Hepatocyte (in vitro differentiated cells): ENCODE results near the gene SEC16B. TPM values are rescaled to one million over a fixed set of nuclear protein-coding genes. Genes with fewer than 3 reads are reported as not detected.

Experiments
- DNase-seq: peaks from one replicate; pipeline ENCODE4 v3.0.0-alpha.2; 2016; ENCODE audit warnings: low spot score
- H2AFZ ChIP-seq: fragments of 200-600 bp; sonication (generic); 2 replicates; pipeline ENCODE4 v1.6.0; 2016; ENCODE audit warnings: antibody characterized with exemption, mild to moderate bottlenecking
- H3K27ac ChIP-seq: fragments of 200-600 bp; sonication (generic); 2 replicates; pipeline ENCODE4 v1.5.1; 2016; ENCODE audit warnings: mild to moderate bottlenecking
- H3K27me3 ChIP-seq: fragments of 200-600 bp; sonication (generic); 2 replicates; pipeline ENCODE4 v1.6.1; 2016
- H3K36me3 ChIP-seq: fragments of 200-600 bp; sonication (generic); replicated peaks from 2 replicates; pipeline ENCODE4 v1.5.1; 2016; ENCODE audit warnings: low read depth; ENCODE audit not compliant: insufficient read depth
- H3K4me1 ChIP-seq: fragments of 200-600 bp; sonication (generic); 2 replicates; pipeline ENCODE4 v1.5.1; 2016; ENCODE audit warnings: mild to moderate bottlenecking, moderate library complexity; ENCODE audit not compliant: insufficient read depth
- H3K4me2 ChIP-seq: fragments of 200-600 bp; sonication (generic); 2 replicates; pipeline ENCODE4 v1.6.0; 2016
- H3K4me3 ChIP-seq: fragments of 200-600 bp; sonication (generic); 2 replicates; pipeline ENCODE4 v1.5.1; 2016; ENCODE audit warnings: mild to moderate bottlenecking
- H3K79me2 ChIP-seq: fragments of 200-600 bp; sonication (generic); 2 replicates; pipeline ENCODE4 v1.6.0; 2017; ENCODE audit warnings: mild to moderate bottlenecking
- H3K9me2 ChIP-seq: fragments of 200-600 bp; sonication (generic); replicated peaks from 2 replicates; pipeline ENCODE4 v1.6.0; 2017; ENCODE audit warnings: mild to moderate bottlenecking; ENCODE audit not compliant: insufficient read depth
- H3K9me3 ChIP-seq: fragments of 200-600 bp; sonication (generic); 2 replicates; pipeline ENCODE4 v1.5.1; 2016; ENCODE audit warnings: low read depth, mild to moderate bottlenecking
- H4K20me1 ChIP-seq: fragments of 200-600 bp; sonication (generic); 2 replicates; pipeline ENCODE4 v1.6.0; 2016; ENCODE audit warnings: mild to moderate bottlenecking; ENCODE audit not compliant: insufficient read depth, poor library complexity, severe bottlenecking
- CTCF ChIP-seq: fragments of 200-600 bp; sonication (generic); IDR thresholded peaks from 2 replicates; pipeline ENCODE4 v1.5.1; 2016; ENCODE audit warnings: antibody characterized with exemption, mild to moderate bottlenecking; ENCODE audit not compliant: poor library complexity
- EZH2 ChIP-seq: fragments of 200-600 bp; sonication (generic); IDR thresholded peaks from 2 replicates; pipeline ENCODE4 v1.6.1; 2016; ENCODE audit warnings: antibody characterized with exemption, mild to moderate bottlenecking, borderline replicate concordance
- EZH2phosphoT487 ChIP-seq: fragments of 200-600 bp; sonication (generic); IDR thresholded peaks from one replicate; pipeline ENCODE4 v1.6.1; 2018; ENCODE audit warnings: antibody characterized with exemption, mild to moderate bottlenecking, low read depth, moderate library complexity; ENCODE audit not compliant: unreplicated experiment, severe bottlenecking
- WGBS: methylation state at CpG from one replicate; pipeline ENCODE4 v1.1.6; 2016; ENCODE audit warnings: low lambda C conversion rate; ENCODE audit errors: missing lambda C conversion rate; 5-methylcytosine and 5-hydroxymethylcytosine counted together
- polyA plus RNA-seq: library from polyadenylated mRNA; unstranded; fragments of >200 nt; fragmentation: Nextera tagmentation; extraction: Ambion mirVana; gene quantifications from 2 replicates; pipeline ENCODE4 v1.2.1, GENCODE V29; 2016
- total RNA-seq: library from RNA; depleted of rRNA; stranded (reverse); fragments of >200 nt; gene quantifications from 2 replicates; pipeline ENCODE4 v1.2.3, GENCODE V29; 2014

SEC16B gene
- total and polyA plus RNA-seq, 2 experiments from 2014 or later = 8.4 to 9.1 TPM

DNA sequence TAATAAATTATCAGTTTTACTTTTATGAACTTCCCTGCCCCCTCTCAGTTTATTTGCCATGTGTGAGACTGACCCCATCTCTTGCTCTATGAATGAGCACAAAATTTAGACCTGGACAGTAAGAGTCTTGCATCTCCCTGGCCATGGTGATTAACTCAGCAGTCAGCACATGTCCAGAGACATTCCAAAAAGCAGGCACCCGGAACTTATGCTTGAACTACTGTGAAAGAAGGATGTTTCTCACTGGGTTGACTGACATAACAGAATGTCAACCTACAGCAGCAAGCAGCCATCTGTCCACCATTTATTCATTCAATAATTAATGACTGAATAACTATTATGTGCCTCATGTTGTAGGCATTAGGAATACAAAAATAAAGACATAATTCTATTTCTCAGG lies 11.3 kb upstream of the SEC16B start:
- H3K9me3 ChIP-seq = no peaks in the 10 kb centered on the region
- no peak overlapping the region for H3K4me3 ChIP-seq
- no peaks in the 10 kb centered on the region for H3K9me2 ChIP-seq
- no peaks in the 10 kb centered on the region for H3K36me3 ChIP-seq
- H4K20me1 ChIP-seq = no peaks in the 10 kb centered on the region
- 82% methylated on average over 1 of the region's 1 CpG for WGBS
- H3K79me2 ChIP-seq = no peaks in the 10 kb centered on the region
- no peak overlapping the region for H2AFZ ChIP-seq
- no peak for TF ChIP-seq EZH2phosphoT487
- TF ChIP-seq EZH2 = no peak
- no peak for TF ChIP-seq CTCF
- no peak for DNase-seq
- no peak overlapping the region for H3K27ac ChIP-seq
- H3K4me2 ChIP-seq = no peak overlapping the region
- no peaks in the 10 kb centered on the region for H3K4me1 ChIP-seq
- H3K27me3 ChIP-seq = no peaks in the 10 kb centered on the region

DNA sequence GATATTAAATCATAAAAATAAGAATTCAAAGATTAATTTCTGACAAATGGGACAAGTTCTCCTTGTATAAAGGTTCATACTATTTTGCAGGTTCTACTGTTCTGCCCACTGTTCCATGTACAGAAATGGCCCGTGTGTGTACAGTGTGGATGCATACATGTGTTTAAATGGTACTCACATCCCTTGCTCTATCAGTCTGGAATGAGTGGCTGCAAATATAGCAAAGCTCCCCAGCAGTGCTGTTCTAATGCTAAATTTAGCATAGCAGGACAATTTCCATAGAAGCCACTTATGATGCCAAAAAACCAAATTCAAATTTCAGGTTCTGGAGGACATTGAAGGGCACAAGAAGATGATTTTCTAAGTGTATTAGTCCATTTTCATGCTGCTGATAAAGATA lies 9.4 kb upstream of the SEC16B start:
- H3K36me3 ChIP-seq = no peaks in the 10 kb centered on the region
- no peak overlapping the region for H2AFZ ChIP-seq
- WGBS = 95% methylated on average over 1 of the region's 1 CpG
- DNase-seq = no peak
- H3K27ac ChIP-seq = no peak overlapping the region
- H3K4me2 ChIP-seq = no peak overlapping the region
- no peaks in the 10 kb centered on the region for H4K20me1 ChIP-seq
- no peaks in the 10 kb centered on the region for H3K9me2 ChIP-seq
- no peaks in the 10 kb centered on the region for H3K4me1 ChIP-seq
- no peaks in the 10 kb centered on the region for H3K79me2 ChIP-seq
- TF ChIP-seq EZH2phosphoT487 (no peak), EZH2 (no peak), CTCF (no peak)
- no peaks in the 10 kb centered on the region for H3K9me3 ChIP-seq
- no peak overlapping the region for H3K4me3 ChIP-seq
- H3K27me3 ChIP-seq = no peaks in the 10 kb centered on the region

- Histone ChIP-seq H3K4me2 (no peak overlapping the region), H4K20me1 (no peaks in the 10 kb centered on the region), H3K4me1 (no peaks in the 10 kb centered on the region), H3K27ac (no peak overlapping the region), H3K27me3 (no peaks in the 10 kb centered on the region), H2AFZ (no peak overlapping the region), H3K9me3 (no peaks in the 10 kb centered on the region), H3K4me3 (no peak overlapping the region), H3K9me2 (no peaks in the 10 kb centered on the region), H3K79me2 (no peaks in the 10 kb centered on the region), H3K36me3 (no peaks in the 10 kb centered on the region)
- DNase-seq = no peak
- TF ChIP-seq EZH2phosphoT487 = no peak
- TF ChIP-seq EZH2 = no peak
- TF ChIP-seq CTCF = no peak
- WGBS = 90% methylated on average over 1 of the region's 1 CpG
Observed at GRCh38 chr1:177978530-177978929, 8.7 kb upstream of the SEC16B start.

DNA sequence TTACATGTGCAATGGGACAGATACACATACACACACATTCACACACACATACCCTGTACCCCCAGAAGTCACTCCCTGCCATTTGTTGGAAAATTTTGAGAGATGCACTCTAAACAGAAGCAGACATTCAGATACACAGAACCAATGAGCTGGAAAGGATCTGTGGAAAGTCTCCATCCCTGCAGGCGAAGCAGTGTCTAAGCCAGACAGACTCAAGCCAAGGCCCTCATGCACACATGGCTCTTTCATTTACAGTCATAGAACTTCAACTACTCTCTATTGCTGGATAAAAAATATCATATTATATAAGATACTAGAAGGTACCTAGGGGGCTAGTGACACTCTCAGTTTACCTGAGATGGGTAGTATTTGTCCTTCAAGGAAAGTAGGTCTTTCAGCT lies 7.3 kb upstream of the SEC16B start:
- H3K4me1 ChIP-seq = no peaks in the 10 kb centered on the region
- TF ChIP-seq EZH2 (no peak), EZH2phosphoT487 (no peak), CTCF (no peak)
- no peaks in the 10 kb centered on the region for H3K27me3 ChIP-seq
- H3K36me3 ChIP-seq = no peaks in the 10 kb centered on the region
- H3K9me3 ChIP-seq = no peaks in the 10 kb centered on the region
- no peak overlapping the region for H3K4me3 ChIP-seq
- H4K20me1 ChIP-seq = no peaks in the 10 kb centered on the region
- H3K79me2 ChIP-seq = no peaks in the 10 kb centered on the region
- no peak for DNase-seq
- H3K27ac ChIP-seq = no peak overlapping the region
- no peak overlapping the region for H2AFZ ChIP-seq
- 94% methylated on average over 1 of the region's 1 CpG for WGBS
- H3K9me2 ChIP-seq = no peaks in the 10 kb centered on the region
- H3K4me2 ChIP-seq = no peak overlapping the region
